ENCODE results near the gene UBE2O.

DNA sequence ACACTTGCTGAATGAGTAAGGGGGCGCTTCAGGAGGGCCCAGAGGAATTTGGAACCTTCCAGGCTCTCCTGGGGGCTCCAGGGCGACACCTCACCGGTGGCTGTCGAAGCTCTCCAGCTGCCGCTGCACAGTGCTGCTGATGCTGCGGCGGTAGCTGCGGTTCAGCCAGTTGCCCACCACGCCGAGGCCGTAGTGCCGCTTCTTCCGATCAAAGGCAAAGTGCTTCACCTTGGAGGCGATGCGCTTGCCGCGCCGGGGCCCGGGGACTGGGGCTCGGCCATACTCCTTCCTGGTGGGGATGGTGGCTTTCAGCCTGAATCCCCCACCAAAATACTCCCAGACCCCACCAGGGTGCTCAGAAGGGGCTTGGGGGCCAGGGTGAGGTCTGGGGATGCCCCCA lies 23.8 kb upstream of the UBE2O start:
- TF ChIP-seq, protein P1, sequence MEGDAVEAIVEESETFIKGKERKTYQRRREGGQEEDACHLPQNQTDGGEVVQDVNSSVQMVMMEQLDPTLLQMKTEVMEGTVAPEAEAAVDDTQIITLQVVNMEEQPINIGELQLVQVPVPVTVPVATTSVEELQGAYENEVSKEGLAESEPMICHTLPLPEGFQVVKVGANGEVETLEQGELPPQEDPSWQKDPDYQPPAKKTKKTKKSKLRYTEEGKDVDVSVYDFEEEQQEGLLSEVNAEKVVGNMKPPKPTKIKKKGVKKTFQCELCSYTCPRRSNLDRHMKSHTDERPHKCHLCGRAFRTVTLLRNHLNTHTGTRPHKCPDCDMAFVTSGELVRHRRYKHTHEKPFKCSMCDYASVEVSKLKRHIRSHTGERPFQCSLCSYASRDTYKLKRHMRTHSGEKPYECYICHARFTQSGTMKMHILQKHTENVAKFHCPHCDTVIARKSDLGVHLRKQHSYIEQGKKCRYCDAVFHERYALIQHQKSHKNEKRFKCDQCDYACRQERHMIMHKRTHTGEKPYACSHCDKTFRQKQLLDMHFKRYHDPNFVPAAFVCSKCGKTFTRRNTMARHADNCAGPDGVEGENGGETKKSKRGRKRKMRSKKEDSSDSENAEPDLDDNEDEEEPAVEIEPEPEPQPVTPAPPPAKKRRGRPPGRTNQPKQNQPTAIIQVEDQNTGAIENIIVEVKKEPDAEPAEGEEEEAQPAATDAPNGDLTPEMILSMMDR (IDR thresholded peaks at IDR 0.05), result no peak
- no peak for TF ChIP-seq POLR2A (IDR thresholded peaks at IDR 0.05)

Data from ovary (tissue), 3 donors.